ENCODE measurements around the gene SBNO1. TPM values are rescaled to one million over a fixed set of nuclear protein-coding genes. Genes with fewer than 3 reads are reported as not detected.
"Not testable (repeated sequence)": the region's sequence is repeated elsewhere in the genome, so short reads cannot be mapped to it uniquely, and the experiment has no call there.

SBNO1 gene
- total RNA-seq, result 20.2 and 26.1 TPM in 2 replicates

GRCh38 chr12:123364532-123365024, at the start of gene SBNO1:
SBNO1 (minus strand) TSS chr12:123364847; CDS start chr12:123350441, 14,406 bp downstream.
- TF ChIP-seq CTCF (IDR thresholded peaks at IDR 0.05; ENCODE audit: insufficient read depth, low read length, severe bottlenecking), result no peak
- no peaks in the 10 kb centered on the region for H3K27me3 ChIP-seq (ENCODE audit: control insufficient read depth, insufficient read depth, low read length)
- no peak for FAIRE-seq
- no peaks in the 10 kb centered on the region for H3K36me3 ChIP-seq (ENCODE audit: control insufficient read depth, insufficient read depth, low read length)
- DNase-seq (ENCODE audit: low read depth), result no peak
- H3K4me3 ChIP-seq (ENCODE audit: low read depth, low read length), result peak within 1 kb of the TSS; percentile 57

- no peak overlapping the region for H3K4me3 ChIP-seq (ENCODE audit: low read depth, low read length)
- DNase-seq (ENCODE audit: low read depth), result no peak
- H3K36me3 ChIP-seq (ENCODE audit: control insufficient read depth, insufficient read depth, low read length), result peaks cover 3% of the 10 kb centered on the region
- H3K27me3 ChIP-seq (ENCODE audit: control insufficient read depth, insufficient read depth, low read length), result no peaks in the 10 kb centered on the region
- TF ChIP-seq CTCF (IDR thresholded peaks at IDR 0.05; ENCODE audit: insufficient read depth, low read length, severe bottlenecking), result no peak
- FAIRE-seq, result no peak
Observed at GRCh38 chr12:123410041-123410412, 45.4 kb upstream of the SBNO1 start.

DNA sequence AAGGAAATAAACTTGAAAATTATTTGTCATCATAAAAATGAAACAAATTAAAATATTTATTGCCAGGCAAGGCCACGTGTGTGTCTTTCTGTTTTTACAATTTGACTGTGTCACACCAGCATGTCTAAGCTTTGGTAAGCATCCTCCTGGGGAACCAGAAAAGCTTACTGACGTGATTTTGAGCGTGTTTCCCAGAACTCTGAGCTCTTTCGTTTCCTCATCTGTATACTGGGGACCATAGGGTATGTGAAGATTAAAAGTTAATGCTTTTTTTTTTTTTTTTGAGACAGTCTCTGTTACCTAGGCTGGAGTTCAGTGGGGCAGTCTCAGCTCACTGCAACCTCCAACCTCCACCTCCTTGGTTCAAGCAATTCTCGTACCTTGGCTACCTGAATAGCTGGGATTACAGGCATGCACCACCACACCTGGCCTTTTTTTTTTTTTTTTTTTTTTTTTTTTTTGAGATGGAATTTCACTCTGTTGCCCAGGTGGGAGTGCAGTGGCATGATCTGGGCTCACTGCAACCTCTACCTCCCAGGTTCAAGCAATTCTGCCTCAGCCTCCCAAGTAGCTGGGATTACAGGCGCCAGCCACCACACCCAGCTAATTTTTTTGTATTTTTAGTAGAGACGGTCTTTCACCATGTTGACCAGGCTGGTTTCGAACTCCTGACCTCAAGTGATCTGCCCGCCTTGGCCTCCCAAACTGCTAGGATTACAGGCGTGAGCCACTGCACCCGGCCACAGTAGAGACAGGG, 44.8 kb upstream of the SBNO1 start:
- not testable (repeated sequence) for H3K27me3 ChIP-seq (ENCODE audit: control insufficient read depth, insufficient read depth, low read length); H3K36me3 ChIP-seq (ENCODE audit: control insufficient read depth, insufficient read depth, low read length)

GRCh38 chr12:123408619-123409018, 44.0 kb upstream of the SBNO1 start:
- H3K4me3 ChIP-seq (ENCODE audit: low read depth, low read length); H3K27me3 ChIP-seq (ENCODE audit: control insufficient read depth, insufficient read depth, low read length); FAIRE-seq; DNase-seq (ENCODE audit: low read depth): not testable (repeated sequence)
- peaks cover 11% of the 10 kb centered on the region for H3K36me3 ChIP-seq (ENCODE audit: control insufficient read depth, insufficient read depth, low read length)

More for the DNA sequence above, 44.8 kb upstream of the SBNO1 start:
- not testable (repeated sequence) for FAIRE-seq; DNase-seq (ENCODE audit: low read depth); H3K4me3 ChIP-seq (ENCODE audit: low read depth, low read length)

DNA sequence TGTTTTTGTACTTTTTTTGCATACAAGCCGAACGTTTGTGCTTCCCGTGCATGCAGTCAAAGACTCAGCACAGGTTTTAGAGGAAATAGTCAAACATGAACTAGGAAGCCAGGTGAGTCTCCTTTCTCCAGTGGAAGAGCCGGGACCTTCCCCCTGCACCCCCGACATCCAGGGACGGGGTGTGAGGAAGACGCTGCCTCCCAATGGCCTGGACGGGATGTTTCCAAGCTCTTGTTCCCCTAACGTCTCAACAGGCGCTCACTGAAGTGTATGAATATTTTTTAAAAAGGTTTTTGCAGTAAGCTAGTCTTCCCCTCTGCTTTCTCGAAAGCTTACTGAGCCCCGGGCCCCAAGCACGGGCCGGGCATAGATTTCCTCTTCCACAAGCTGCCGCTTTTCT, 43.3 kb upstream of the SBNO1 start:
- H3K4me3 ChIP-seq (ENCODE audit: low read depth, low read length); H3K27me3 ChIP-seq (ENCODE audit: control insufficient read depth, insufficient read depth, low read length); DNase-seq (ENCODE audit: low read depth); FAIRE-seq: not testable (repeated sequence)
- peaks cover 16% of the 10 kb centered on the region for H3K36me3 ChIP-seq (ENCODE audit: control insufficient read depth, insufficient read depth, low read length)

GRCh38 chr12:123407269-123407668, 42.6 kb upstream of the SBNO1 start:
- peaks cover 20% of the 10 kb centered on the region for H3K36me3 ChIP-seq (ENCODE audit: control insufficient read depth, insufficient read depth, low read length)
- H3K27me3 ChIP-seq (ENCODE audit: control insufficient read depth, insufficient read depth, low read length); H3K4me3 ChIP-seq (ENCODE audit: low read depth, low read length); DNase-seq (ENCODE audit: low read depth): not testable (repeated sequence)
- peak; percentile 83 for FAIRE-seq

- Histone ChIP-seq H3K4me3 (ENCODE audit: low read depth, low read length) (no peak overlapping the region), H3K27me3 (ENCODE audit: control insufficient read depth, insufficient read depth, low read length) (no peaks in the 10 kb centered on the region), H3K36me3 (ENCODE audit: control insufficient read depth, insufficient read depth, low read length) (peaks cover 23% of the 10 kb centered on the region)
- DNase-seq (ENCODE audit: low read depth) (no peak), FAIRE-seq (no peak)
- no peak for TF ChIP-seq CTCF (IDR thresholded peaks at IDR 0.05; ENCODE audit: insufficient read depth, low read length, severe bottlenecking)
Observed at GRCh38 chr12:123404581-123404980, 39.9 kb upstream of the SBNO1 start.
